ENCODE data around the gene TMEM50A.
"Not testable (repeated sequence)": the region's sequence is repeated elsewhere in the genome, so short reads cannot be mapped to it uniquely, and the experiment has no call there.

DNA sequence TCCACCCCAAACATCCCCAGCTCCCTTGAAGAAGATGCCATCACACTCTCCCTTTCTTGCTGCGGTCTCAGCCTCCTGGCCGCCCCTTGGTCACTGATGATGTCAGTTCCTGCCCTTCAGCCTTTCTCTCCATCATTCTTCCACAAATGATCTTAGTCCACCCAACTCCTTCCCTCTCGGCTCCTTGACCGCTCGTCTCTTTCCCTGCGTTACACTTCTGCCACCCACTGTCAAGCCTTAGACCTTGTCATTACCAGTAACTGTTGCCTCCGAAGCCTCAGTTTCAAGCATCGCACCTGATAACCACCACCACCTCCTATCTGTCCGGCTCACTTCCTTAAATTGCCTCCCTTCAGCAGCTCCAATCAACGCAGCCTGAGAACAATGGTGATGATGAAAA lies 59.4 kb downstream of the TMEM50A start:
- TF ChIP-seq CTCF, POLR2AphosphoS5, POLR2A (IDR thresholded peaks at IDR 0.05): not testable (repeated sequence)

All from sigmoid colon (tissue), 4 donors.